HL-60/S4 treated with retinoic acid at 250 ng/mL for 4 days and 3 days (cell line): Measurements from ENCODE around the gene TMEM63A.
"Not testable (repeated sequence)": the region's sequence is repeated elsewhere in the genome, so short reads cannot be mapped to it uniquely, and the experiment has no call there.

ENCODE experiments used
- in situ Hi-C: fragments of 300-500 bp; cut with MboI; formaldehyde crosslinking; loops from 2 replicates; pipeline ENCODE4 v1.7.0; 2022; ENCODE audit warnings: low sequenced_read_pairs

TMEM63A gene

GRCh38 chr1:225846331-225847310 lies 35.6 kb downstream of the TMEM63A start:
- in situ Hi-C loops, result no loop called here

- in situ Hi-C loops, result no loop called here
Measured at GRCh38 chr1:225845571-225846259, 36.5 kb downstream of the TMEM63A start.

- in situ Hi-C loops, result no loop called here
Measured at GRCh38 chr1:225845097-225845496, 37.1 kb downstream of the TMEM63A start.

GRCh38 chr1:225844236-225845061 lies 37.7 kb downstream of the TMEM63A start:
- in situ Hi-C loops, result no loop called here

GRCh38 chr1:225843426-225843795 lies 38.8 kb downstream of the TMEM63A start:
- in situ Hi-C loops, result no loop called here

GRCh38 chr1:225842788-225843425 lies 39.3 kb downstream of the TMEM63A start:
- in situ Hi-C loops, result no loop called here

GRCh38 chr1:225842074-225842473 lies 40.1 kb downstream of the TMEM63A start:
- in situ Hi-C loops, result no loop called here

GRCh38 chr1:225840713-225841112 lies 41.5 kb downstream of the TMEM63A start:
- in situ Hi-C loops, result no loop called here

- in situ Hi-C loops, result no loop called here
Measured at GRCh38 chr1:225840223-225840610, 42.0 kb downstream of the TMEM63A start.

- in situ Hi-C loops, result no loop called here
Measured at GRCh38 chr1:225838793-225839192, 43.4 kb downstream of the TMEM63A start.

- in situ Hi-C loops, result not testable (repeated sequence)
Measured at GRCh38 chr1:225836296-225836695, 45.9 kb downstream of the TMEM63A start.

- in situ Hi-C loops, result no loop called here
Measured at GRCh38 chr1:225835856-225836255, 46.3 kb downstream of the TMEM63A start.

GRCh38 chr1:225834417-225835329 lies 47.5 kb downstream of the TMEM63A start:
- in situ Hi-C loops, result no loop called here

- in situ Hi-C loops, result no loop called here
Measured at GRCh38 chr1:225830841-225831240, 51.3 kb downstream of the TMEM63A start.

- in situ Hi-C loops, result no loop called here
Measured at GRCh38 chr1:225828706-225829345, 53.4 kb downstream of the TMEM63A start.

- in situ Hi-C loops, result no loop called here
Measured at GRCh38 chr1:225827076-225827475, 55.1 kb downstream of the TMEM63A start.

GRCh38 chr1:225825607-225826007 lies 56.6 kb downstream of the TMEM63A start:
- in situ Hi-C loops, result no loop called here

- in situ Hi-C loops, result no loop called here
Measured at GRCh38 chr1:225825078-225825477, 57.1 kb downstream of the TMEM63A start.

- in situ Hi-C loops, result no loop called here
Measured at GRCh38 chr1:225824533-225824941, 57.6 kb downstream of the TMEM63A start.
